PC-3 (cell line): ENCODE data around the gene AKNA.

Experiments
- EZH2 ChIP-seq: fragments of 300-600 bp; sonication (generic); IDR thresholded peaks from one replicate; pipeline ENCODE4 v1.6.1; 2017; ENCODE audit warnings: antibody characterized with exemption, mild to moderate bottlenecking, low read length; ENCODE audit not compliant: unreplicated experiment
- EZH2phosphoT487 ChIP-seq: fragments of 300-600 bp; sonication (generic); IDR thresholded peaks from 2 replicates; pipeline ENCODE4 v1.6.1; 2018; ENCODE audit warnings: mild to moderate bottlenecking, antibody characterized with exemption, low read length, borderline replicate concordance
- TF ChIP-seq, protein P1 (sequence below): fragments of 300-600 bp; sonication (generic); conservative IDR thresholded peaks from 2 replicates; pipeline ENCODE4 v1.5.1; 2017; ENCODE audit warnings: antibody characterized with exemption, low read depth, mild to moderate bottlenecking, low read length

DNA sequence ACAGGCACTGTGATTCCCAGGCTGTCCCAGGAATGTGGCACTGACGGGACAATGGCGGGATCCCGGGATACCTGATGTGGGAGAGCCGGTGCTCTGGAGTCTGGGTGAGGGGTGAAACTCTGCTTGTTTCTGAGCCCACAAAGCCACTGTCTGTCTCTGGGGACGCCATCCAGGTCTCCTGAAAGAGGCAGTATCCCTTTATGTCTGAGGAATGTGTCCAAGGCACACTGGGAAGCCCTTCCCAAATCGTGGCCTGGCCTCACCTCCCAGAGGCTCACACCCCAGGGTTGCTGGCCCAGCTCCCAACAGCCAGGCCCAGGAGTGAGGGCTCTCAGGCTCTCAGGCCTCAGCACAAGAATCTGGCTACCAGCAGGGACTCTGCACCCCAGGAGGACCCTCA is 31.0 kb downstream of the AKNA start:
- TF ChIP-seq, protein P1, sequence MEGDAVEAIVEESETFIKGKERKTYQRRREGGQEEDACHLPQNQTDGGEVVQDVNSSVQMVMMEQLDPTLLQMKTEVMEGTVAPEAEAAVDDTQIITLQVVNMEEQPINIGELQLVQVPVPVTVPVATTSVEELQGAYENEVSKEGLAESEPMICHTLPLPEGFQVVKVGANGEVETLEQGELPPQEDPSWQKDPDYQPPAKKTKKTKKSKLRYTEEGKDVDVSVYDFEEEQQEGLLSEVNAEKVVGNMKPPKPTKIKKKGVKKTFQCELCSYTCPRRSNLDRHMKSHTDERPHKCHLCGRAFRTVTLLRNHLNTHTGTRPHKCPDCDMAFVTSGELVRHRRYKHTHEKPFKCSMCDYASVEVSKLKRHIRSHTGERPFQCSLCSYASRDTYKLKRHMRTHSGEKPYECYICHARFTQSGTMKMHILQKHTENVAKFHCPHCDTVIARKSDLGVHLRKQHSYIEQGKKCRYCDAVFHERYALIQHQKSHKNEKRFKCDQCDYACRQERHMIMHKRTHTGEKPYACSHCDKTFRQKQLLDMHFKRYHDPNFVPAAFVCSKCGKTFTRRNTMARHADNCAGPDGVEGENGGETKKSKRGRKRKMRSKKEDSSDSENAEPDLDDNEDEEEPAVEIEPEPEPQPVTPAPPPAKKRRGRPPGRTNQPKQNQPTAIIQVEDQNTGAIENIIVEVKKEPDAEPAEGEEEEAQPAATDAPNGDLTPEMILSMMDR = no peak
- TF ChIP-seq EZH2 = no peak
- no peak for TF ChIP-seq EZH2phosphoT487
